Heart left ventricle (tissue), 16 donors: Measurements from ENCODE around the gene DIP2C. TPM values are rescaled to one million over a fixed set of nuclear protein-coding genes. Genes with fewer than 3 reads are reported as not detected.
A peak's percentile ranks its signal among the peaks of the same experiment; 100 is the strongest.

Experiments used
- ATAC-seq, 4 donors: fragments of 200-7000 bp; cut with Tn5 transposase; one replicate each; pipeline ENCODE4 v1.9.1; 2020 to 2022; ENCODE audit warnings: moderate library complexity in 4 of 4, mild to moderate bottlenecking in 3 of 4, moderate number of reproducible peaks in 1 of 4
- DNase-seq, 5 donors: peaks; one replicate each; pipeline ENCODE4 v3.0.0-alpha.2; 2020
- H3K27ac ChIP-seq, 12 donors: fragments of 200-600 bp; sonication (generic) in 4 of 12; one replicate each; pipeline versions ENCODE4 v1.5.0 to v1.8.0; 2016 to 2022; ENCODE audit warnings: mild to moderate bottlenecking in 2 of 12
- H3K27me3 ChIP-seq, 9 donors: fragments of 200-600 bp; sonication (generic) in 2 of 9; one replicate each; pipeline versions ENCODE4 v1.5.1 to v1.8.0; 2016 to 2022; ENCODE audit warnings: mild to moderate bottlenecking in 3 of 9
- H3K36me3 ChIP-seq, 9 donors: fragments of 200-600 bp; sonication (generic) in 2 of 9; one replicate each; pipeline versions ENCODE4 v1.5.0 to v1.8.0; 2018 to 2022; ENCODE audit warnings: mild to moderate bottlenecking in 2 of 9
- H3K4me1 ChIP-seq, 12 donors: fragments of 200-600 bp; sonication (generic) in 4 of 12; one replicate each; pipeline versions ENCODE4 v1.5.0 to v1.8.0; 2016 to 2022; ENCODE audit warnings: mild to moderate bottlenecking in 3 of 12
- H3K4me3 ChIP-seq, 12 donors: fragments of 200-600 bp; sonication (generic) in 4 of 12; one replicate each; pipeline versions ENCODE4 v1.5.0 to v1.8.0; 2017 to 2022; ENCODE audit warnings: mild to moderate bottlenecking in 9 of 12, moderate library complexity in 4 of 12
- H3K9me3 ChIP-seq, 12 donors: fragments of 200-600 bp; sonication (generic) in 4 of 12; one replicate each; pipeline versions ENCODE4 v1.5.0 to v1.8.0; 2016 to 2022; ENCODE audit warnings: mild to moderate bottlenecking in 1 of 12
- POLR2A ChIP-seq, 2 donors: fragments of 450-650 bp; IDR thresholded peaks; one replicate each; pipeline ENCODE4 v1.6.1; 2017; ENCODE audit warnings: antibody characterized with exemption in 2 of 2, mild to moderate bottlenecking in 2 of 2, moderate library complexity in 2 of 2
- WGBS, 4 donors: extraction: QIAGEN DNeasy Blood & Tissue Kit in 2 of 4; methylation state at CpG; one replicate each; pipeline versions ENCODE4 v1.1.5 to v1.1.7; 2013 to 2018; 5-methylcytosine and 5-hydroxymethylcytosine counted together
- intact Hi-C, 10 donors: fragments of 100-400 bp; cut with DNase I; formaldehyde crosslinking; loops; one replicate each; pipeline versions ENCODE4 v1.11.1 to v1.14.2; 2022
- polyA plus RNA-seq, 2 donors: library from polyadenylated mRNA; stranded (reverse); fragments of 200-250 nt; gene quantifications; one replicate each; pipeline ENCODE4 v1.2.3, GENCODE V29; 2013
- total RNA-seq, 9 donors: library from RNA; depleted of rRNA in 2 of 9; stranded (reverse); fragments of >200 nt in 2 of 9; fragmentation: NEBNext Ultra II Directional in 3 of 9; extraction: Animal tissue kit (Norgen Biotek cat#: 25700) in 3 of 9; gene quantifications; one replicate each; pipeline versions ENCODE4 v1.1.0 to v1.2.4, GENCODE V29; 2016 to 2023
- TF ChIP-seq, protein P1 (sequence below), 12 donors: fragments of 200-600 bp; sonication (generic) in 4 of 12; IDR thresholded peaks; one replicate each; pipeline versions ENCODE4 v1.5.0 to v1.8.0; 2018 to 2022; ENCODE audit warnings: antibody characterized with exemption in 12 of 12, mild to moderate bottlenecking in 5 of 12
- donor health status: ischemic (EF 13 %, LVEDD 7.1; RV severe dilation, severe dysfunction).
- donor health status: healthy with polysubstance abuse.
- donor health status: DM: no; HTN: yes; CAD: no.
- donor health status: DM: no; HTN: no; CAD: no.
- donor health status: ischemic (EF 25% LVEDD 6.9; RV normal size, moderate dysfunction).
- donor health status: ischemic (EF 25% LVEDD 5.7; RV mildly dilated, moderate dysfunction).
- donor health status: healthy.
- donor health status: DM: yes; HTN: yes; CAD: no.
- donor health status: ischemic (EF 35%, LVEDD 5.7; RV mildly dilated, moderate dysfunction).
- donor health status: nonischemic (EF 11% LVEDD 7.7; RV severe dilation, severe dysfunction).
- donor health status: DM: yes; HTN: yes; CAD: no.
- donor health status: PGD.
- donor health status: ischemic (EF 29% LVEDD 5.4; RV normal size, mild dysfunction).
- donor health status: nonischemic (EF 23%, LVEDD 6.1; RV moderate dilation, normal function).

DIP2C gene
- total and polyA plus RNA-seq, 11 donors, result 7.4 to 43.1 (median 28.5) TPM

DNA sequence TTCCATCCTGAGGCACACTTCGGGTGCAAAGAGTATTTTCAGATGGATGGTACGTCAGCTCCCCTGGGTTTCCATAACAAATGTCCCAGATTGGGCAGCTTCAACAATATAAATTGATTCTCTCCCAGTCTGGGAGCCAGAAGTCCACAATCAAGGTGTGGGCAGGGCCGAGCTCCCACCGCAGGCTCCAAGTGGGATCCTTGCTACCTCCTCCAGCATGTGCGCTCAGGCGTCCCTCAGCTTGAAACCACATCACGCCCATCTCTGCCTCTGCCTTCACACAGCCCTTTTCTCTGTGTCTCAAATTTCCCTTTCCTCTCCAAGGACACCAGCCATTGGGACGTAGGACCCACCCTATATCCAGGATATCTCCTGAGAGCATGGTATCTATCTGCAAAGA lies 153.5 kb downstream of the DIP2C start:
- Histone ChIP-seq H3K4me1 (peaks cover 0 to 13% (median 0%) of the 10 kb centered on the region in 12 donors), H3K9me3 (no peaks in the 10 kb centered on the region), H3K27me3 (no peaks in the 10 kb centered on the region), H3K4me3 (no peak overlapping the region), H3K27ac (no peak overlapping the region), H3K36me3 (no peaks in the 10 kb centered on the region)
- no peak for DNase-seq
- 94 to 98% (median 96%) methylated on average over 8 of the region's 8 CpGs for WGBS, 4 donors
- ATAC-seq, result no peak
- intact Hi-C loops, result no loop called here
- TF ChIP-seq, protein P1, sequence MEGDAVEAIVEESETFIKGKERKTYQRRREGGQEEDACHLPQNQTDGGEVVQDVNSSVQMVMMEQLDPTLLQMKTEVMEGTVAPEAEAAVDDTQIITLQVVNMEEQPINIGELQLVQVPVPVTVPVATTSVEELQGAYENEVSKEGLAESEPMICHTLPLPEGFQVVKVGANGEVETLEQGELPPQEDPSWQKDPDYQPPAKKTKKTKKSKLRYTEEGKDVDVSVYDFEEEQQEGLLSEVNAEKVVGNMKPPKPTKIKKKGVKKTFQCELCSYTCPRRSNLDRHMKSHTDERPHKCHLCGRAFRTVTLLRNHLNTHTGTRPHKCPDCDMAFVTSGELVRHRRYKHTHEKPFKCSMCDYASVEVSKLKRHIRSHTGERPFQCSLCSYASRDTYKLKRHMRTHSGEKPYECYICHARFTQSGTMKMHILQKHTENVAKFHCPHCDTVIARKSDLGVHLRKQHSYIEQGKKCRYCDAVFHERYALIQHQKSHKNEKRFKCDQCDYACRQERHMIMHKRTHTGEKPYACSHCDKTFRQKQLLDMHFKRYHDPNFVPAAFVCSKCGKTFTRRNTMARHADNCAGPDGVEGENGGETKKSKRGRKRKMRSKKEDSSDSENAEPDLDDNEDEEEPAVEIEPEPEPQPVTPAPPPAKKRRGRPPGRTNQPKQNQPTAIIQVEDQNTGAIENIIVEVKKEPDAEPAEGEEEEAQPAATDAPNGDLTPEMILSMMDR (IDR thresholded peaks at IDR 0.05), result no peak
- TF ChIP-seq POLR2A (IDR thresholded peaks at IDR 0.05), result no peak

DNA sequence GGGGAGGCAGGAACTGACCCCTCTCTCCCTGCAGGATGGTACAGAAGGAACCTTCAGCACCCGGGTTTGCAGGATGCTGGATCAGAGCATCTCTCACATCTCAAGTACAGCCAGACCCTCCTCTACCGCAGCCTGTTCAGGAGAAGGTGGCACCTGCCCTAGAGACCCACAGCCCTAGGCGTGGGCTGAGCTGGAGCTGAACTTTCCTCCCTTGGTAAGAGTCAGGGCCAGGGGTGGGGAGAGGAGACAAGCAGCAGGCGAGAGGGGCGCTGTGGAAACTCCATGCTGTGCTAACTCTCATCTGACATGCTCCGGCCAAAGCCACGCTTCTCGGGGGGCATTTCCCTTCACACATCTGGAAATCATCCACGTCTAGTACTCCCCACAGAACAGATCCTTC lies 154.4 kb downstream of the DIP2C start:
- peak in 1 of 5 donors; percentile 14 for DNase-seq
- no peaks in the 10 kb centered on the region for H3K9me3 ChIP-seq
- peak in 1 of 4 donors; percentile 17 for ATAC-seq
- 84 to 93% (median 87%) methylated on average over 7 to 9 of the region's 9 CpGs for WGBS, 4 donors
- intact Hi-C loops, result no loop called here
- TF ChIP-seq, protein P1 (IDR thresholded peaks at IDR 0.05), result no peak
- TF ChIP-seq POLR2A (IDR thresholded peaks at IDR 0.05), result no peak
- H3K36me3 ChIP-seq, result no peaks in the 10 kb centered on the region
- H3K4me1 ChIP-seq, result peaks cover 0 to 13% (median 0%) of the 10 kb centered on the region in 12 donors
- H3K27me3 ChIP-seq, result no peaks in the 10 kb centered on the region
- no peak overlapping the region for H3K27ac ChIP-seq
- H3K4me3 ChIP-seq, result no peak overlapping the region

DNA sequence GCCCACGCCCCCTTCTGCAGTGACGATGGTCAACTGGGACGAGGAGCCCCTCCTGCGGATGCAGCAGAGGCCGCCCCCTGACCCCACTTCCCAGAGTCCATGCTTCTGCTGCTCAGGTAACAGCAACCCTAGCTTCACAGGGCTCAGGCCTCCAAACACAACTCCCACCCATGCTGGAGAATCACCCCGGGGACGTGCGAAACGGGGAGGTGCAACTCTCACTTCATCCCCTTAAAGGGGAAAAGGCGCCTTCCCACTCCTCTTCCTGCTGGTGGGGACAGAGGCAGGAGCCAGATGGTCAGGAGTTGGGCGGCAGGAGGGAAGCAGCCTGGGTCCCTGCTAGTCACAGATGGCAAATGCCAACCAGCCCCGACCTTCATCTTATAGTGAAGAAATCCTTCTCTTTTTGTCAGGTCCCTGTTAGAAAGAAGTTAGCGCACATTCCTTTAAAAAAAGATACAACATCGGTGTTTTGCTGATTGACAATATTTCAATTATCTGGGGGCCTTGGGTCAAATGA lies 155.4 kb downstream of the DIP2C start:
- intact Hi-C loops, result no loop called here
- Histone ChIP-seq H3K4me3 (no peak overlapping the region), H3K27me3 (no peaks in the 10 kb centered on the region), H3K36me3 (no peaks in the 10 kb centered on the region), H3K9me3 (no peaks in the 10 kb centered on the region), H3K27ac (no peak overlapping the region), H3K4me1 (peaks cover 0 to 13% (median 0%) of the 10 kb centered on the region in 12 donors)
- no peak for ATAC-seq
- TF ChIP-seq POLR2A (IDR thresholded peaks at IDR 0.05), result no peak
- TF ChIP-seq, protein P1 (IDR thresholded peaks at IDR 0.05), result no peak
- peak in 1 of 5 donors; percentile 10 for DNase-seq
- 89 to 92% (median 90%) methylated on average over 14 of the region's 14 CpGs for WGBS, 4 donors

DNA sequence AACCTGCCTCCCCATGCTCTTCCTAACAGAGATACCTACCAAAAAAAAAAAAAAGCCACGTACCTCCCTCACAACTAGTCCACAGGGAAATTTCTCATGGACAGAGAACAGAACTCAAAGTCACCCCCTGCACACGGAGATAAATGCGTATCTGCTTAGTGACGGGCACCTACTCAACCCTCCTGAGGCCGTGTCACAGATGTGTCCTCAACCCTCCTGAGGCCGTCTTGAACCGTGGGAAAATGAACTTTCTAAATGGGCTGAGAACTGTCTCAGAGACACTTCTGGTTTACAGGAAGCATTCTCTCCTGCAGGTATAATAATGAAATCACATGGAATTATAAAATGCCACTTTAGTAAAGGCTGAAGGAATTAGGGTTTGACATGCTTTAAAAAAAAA lies 155.9 kb downstream of the DIP2C start:
- peak in 1 of 5 donors; percentile 7 for DNase-seq
- Histone ChIP-seq H3K4me1 (peaks cover 0 to 13% (median 0%) of the 10 kb centered on the region in 12 donors), H3K36me3 (no peaks in the 10 kb centered on the region), H3K27ac (no peak overlapping the region), H3K9me3 (no peaks in the 10 kb centered on the region), H3K27me3 (no peaks in the 10 kb centered on the region), H3K4me3 (no peak overlapping the region)
- no peak for ATAC-seq
- TF ChIP-seq POLR2A (IDR thresholded peaks at IDR 0.05), result no peak
- TF ChIP-seq, protein P1 (IDR thresholded peaks at IDR 0.05), result no peak
- intact Hi-C loops, result no loop called here
- WGBS, 4 donors, result 59 to 73% (median 67%) methylated on average over 7 of the region's 7 CpGs
